B cell (primary cell): ENCODE data around the gene HES6. TPM values are rescaled to one million over a fixed set of nuclear protein-coding genes. Genes with fewer than 3 reads are reported as not detected.

Experiments
- ATAC-seq: fragments of 200-7000 bp; cut with Tn5 transposase; one replicate; pipeline ENCODE4 v1.10.0; 2021; ENCODE audit warnings: low read depth, mild to moderate bottlenecking, moderate number of reproducible peaks, moderate library complexity
- CTCF ChIA-PET: fragments of 350-600 bp; sonication (Branson Sonifier 250); formaldehyde crosslinking; loops from one replicate; lab custom pipeline; 2021; ENCODE audit warnings: antibody characterized with exemption, inconsistent platforms; lab: Charles Lee
- POLR2A ChIA-PET: fragments of 350-600 bp; sonication (Branson Sonifier 250); formaldehyde crosslinking; loops from one replicate; lab custom pipeline; 2021; ENCODE audit warnings: antibody characterized with exemption; lab: Charles Lee
- DNase-seq: peaks from one replicate; pipeline ENCODE4 v3.0.0; 2013
- H2AFZ ChIP-seq: 2 replicates; pipeline ENCODE4 v1.6.1; 2012; ENCODE audit warnings: mild to moderate bottlenecking, low read depth, low read length; ENCODE audit not compliant: insufficient read depth, poor library complexity, severe bottlenecking
- H3K27ac ChIP-seq, 2 donors: 1 replicate in 1 of 2; 2 replicates in 1 of 2; pipeline ENCODE4 v1.5.1; 2012 to 2013; ENCODE audit warnings: low read length in 2 of 2, mild to moderate bottlenecking in 2 of 2, moderate library complexity in 1 of 2
- H3K27me3 ChIP-seq, 4 experiments: fragments of 200-600 bp in 1 of 4; sonication (generic) in 1 of 4; replicated peaks in 1 of 4; 1 replicate in 2 of 4; 2 replicates in 2 of 4; pipeline versions ENCODE4 v1.6.1 to v1.7.0; 2013 to 2016; ENCODE audit warnings: low read length in 3 of 4, mild to moderate bottlenecking in 2 of 4, mixed read lengths in 1 of 4, moderate library complexity in 1 of 4; ENCODE audit not compliant: insufficient read depth in 4 of 4, control insufficient read depth in 3 of 4; ENCODE audit errors: control extremely low read depth in 1 of 4
- H3K36me3 ChIP-seq, 2 experiments: replicated peaks in 1 of 2; 1 replicate in 1 of 2; 2 replicates in 1 of 2; pipeline versions ENCODE4 v1.6.1 to v1.7.1; 2013; ENCODE audit warnings: low read length in 1 of 2; ENCODE audit not compliant: insufficient read depth in 2 of 2, control insufficient read depth in 1 of 2; ENCODE audit errors: control extremely low read depth in 1 of 2, extremely low read depth in 1 of 2
- H3K4me1 ChIP-seq, 2 donors: fragments of 200-600 bp in 1 of 2; sonication (generic) in 1 of 2; 1 replicate in 1 of 2; 2 replicates in 1 of 2; pipeline versions ENCODE4 v1.5.1 to v1.6.1; 2013 to 2017; ENCODE audit warnings: low read length in 2 of 2; ENCODE audit not compliant: control insufficient read depth in 2 of 2, insufficient read depth in 2 of 2
- H3K4me2 ChIP-seq: replicated peaks from 2 replicates; pipeline ENCODE3; 2012; ENCODE audit warnings: mild to moderate bottlenecking, low read depth, low read length; ENCODE audit not compliant: poor library complexity, severe bottlenecking
- H3K4me3 ChIP-seq, 5 experiments: fragments of 200-600 bp in 1 of 5; sonication (generic) in 1 of 5; 1 replicate in 3 of 5; 2 replicates in 2 of 5; pipeline versions ENCODE4 v1.5.1 to v1.7.0; 2011 to 2016; ENCODE audit warnings: low read length in 4 of 5, mild to moderate bottlenecking in 4 of 5, low read depth in 2 of 5, control low read depth in 1 of 5, moderate library complexity in 1 of 5; ENCODE audit not compliant: insufficient read depth in 1 of 5; ENCODE audit errors: control extremely low read depth in 1 of 5, extremely low read depth in 1 of 5
- H3K79me2 ChIP-seq: fragments of 200-600 bp; sonication (generic); one replicate; pipeline ENCODE4 v1.6.0; 2016; ENCODE audit warnings: low read length; ENCODE audit not compliant: control insufficient read depth, insufficient read depth
- H3K9ac ChIP-seq: fragments of 200-600 bp; sonication (generic); 2 replicates; pipeline ENCODE4 v1.6.1; 2017; ENCODE audit warnings: mild to moderate bottlenecking, low read length, moderate library complexity
- H3K9me3 ChIP-seq, 3 donors: one replicate each; pipeline versions ENCODE4 v1.6.1 to v1.7.1; 2013; ENCODE audit warnings: low read length in 2 of 3; ENCODE audit not compliant: control insufficient read depth in 2 of 3, insufficient read depth in 1 of 3; ENCODE audit errors: control extremely low read depth in 1 of 3
- H4K20me1 ChIP-seq: 2 replicates; pipeline ENCODE4 v1.6.0; 2012; ENCODE audit warnings: mild to moderate bottlenecking, low read length; ENCODE audit not compliant: insufficient read depth, control insufficient read depth, poor library complexity, severe bottlenecking
- H3K27ac Mint-ChIP-seq: one replicate; pipeline ENCODE4 v1.8.0; 2021; ENCODE audit warnings: mixed read lengths
- H3K27me3 Mint-ChIP-seq: one replicate; pipeline ENCODE4 v1.8.0; 2021; ENCODE audit warnings: mixed read lengths
- H3K4me1 Mint-ChIP-seq: one replicate; pipeline ENCODE4 v1.8.0; 2021; ENCODE audit warnings: mixed read lengths
- H3K4me3 Mint-ChIP-seq: one replicate; pipeline ENCODE4 v1.8.0; 2021; ENCODE audit warnings: mixed read lengths
- H3K9me3 Mint-ChIP-seq: one replicate; pipeline ENCODE4 v1.8.0; 2022; ENCODE audit warnings: mixed read lengths; ENCODE audit not compliant: insufficient read depth
- CTCF ChIP-seq: fragments of 200-600 bp; IDR thresholded peaks from one replicate; pipeline ENCODE4 v1.8.0; 2022; ENCODE audit warnings: antibody characterized with exemption, mild to moderate bottlenecking
- EZH2 ChIP-seq: IDR thresholded peaks from 2 replicates; pipeline ENCODE4 v1.6.1; 2012; ENCODE audit warnings: borderline replicate concordance, low read depth, mild to moderate bottlenecking, moderate library complexity, low read length; ENCODE audit not compliant: insufficient read depth, poor library complexity, severe bottlenecking
- WGBS: methylation state at CpG from one replicate; pipeline ENCODE4 v1.1.5; 2013; ENCODE audit warnings: missing lambda C conversion rate; ENCODE audit not compliant: insufficient coverage; 5-methylcytosine and 5-hydroxymethylcytosine counted together
- intact Hi-C: fragments of 100-400 bp; cut with micrococcal nuclease; formaldehyde crosslinking; loops from one replicate; pipeline ENCODE4 v1.10.0; 2022
- polyA plus RNA-seq: library from polyadenylated mRNA; depleted of rRNA; stranded (reverse); fragments of >200 nt; gene quantifications from 2 replicates; pipeline ENCODE4 v1.2.3, GENCODE V29; 2012
- total RNA-seq, 2 donors: library from RNA; stranded (reverse); fragments of 120-200 nt in 1 of 2; gene quantifications; 1 replicate in 1 of 2; 2 replicates in 1 of 2; pipeline versions ENCODE4 v1.2.3 to v1.2.4, GENCODE V29; 2013 to 2022

The HES6 gene
- total and polyA plus RNA-seq, 2 donors (not counting 1 experiment from before 2014, with no cell fraction given), result 6.5 to 14.3 TPM

DNA sequence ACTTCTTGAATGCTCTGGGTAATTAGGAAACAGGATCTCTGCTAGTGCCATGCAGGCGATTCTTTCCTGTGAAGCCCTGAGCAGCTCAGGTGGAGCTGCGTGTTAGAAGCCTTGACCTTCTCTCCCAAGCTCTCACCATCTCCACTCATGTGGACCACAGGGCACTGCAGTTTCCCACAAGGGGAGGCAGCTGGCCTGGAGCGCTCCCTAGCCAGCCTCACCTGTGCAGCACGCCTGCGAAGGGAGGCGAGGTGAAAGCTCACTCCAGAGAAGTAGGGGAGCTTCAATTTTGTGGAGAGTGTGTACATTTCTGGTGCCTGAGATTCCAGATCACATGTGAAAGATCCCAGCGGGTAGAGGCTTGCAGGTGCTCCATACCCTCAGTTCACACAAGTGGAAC is 11.1 kb upstream of the HES6 start:
- H3K9me3 Mint-ChIP-seq, result no peaks in the 10 kb centered on the region
- H3K36me3 ChIP-seq, result peaks cover 0 to 20% of the 10 kb centered on the region in 2 experiments
- no peak overlapping the region for H3K27ac Mint-ChIP-seq
- no peaks in the 10 kb centered on the region for H3K9me3 ChIP-seq
- no peaks in the 10 kb centered on the region for H3K27me3 ChIP-seq
- CTCF ChIA-PET, result interaction anchor here (1.4 kb wide), 2 partner anchors 9 to 13 kb away, joined by 3 to 8 read pairs; no protein-coding TSS in a partner anchor
- ATAC-seq, result no peak
- no peak overlapping the region for H3K4me3 Mint-ChIP-seq
- POLR2A ChIA-PET, result no interaction called here
- no peak overlapping the region for H3K4me3 ChIP-seq
- no peak overlapping the region for H3K9ac ChIP-seq
- H3K4me2 ChIP-seq, result no peak overlapping the region
- 100% methylated on average over 6 of the region's 7 CpGs for WGBS
- H3K27ac ChIP-seq, result no peak overlapping the region
- TF ChIP-seq CTCF, result no peak
- TF ChIP-seq EZH2, result no peak
- H3K27me3 Mint-ChIP-seq, result no peaks in the 10 kb centered on the region
- no peaks in the 10 kb centered on the region for H3K4me1 Mint-ChIP-seq
- no peaks in the 10 kb centered on the region for H3K79me2 ChIP-seq
- H2AFZ ChIP-seq, result no peak overlapping the region
- H4K20me1 ChIP-seq, result no peaks in the 10 kb centered on the region
- intact Hi-C loops, result no loop called here
- no peak for DNase-seq
- H3K4me1 ChIP-seq, result no peaks in the 10 kb centered on the region

DNA sequence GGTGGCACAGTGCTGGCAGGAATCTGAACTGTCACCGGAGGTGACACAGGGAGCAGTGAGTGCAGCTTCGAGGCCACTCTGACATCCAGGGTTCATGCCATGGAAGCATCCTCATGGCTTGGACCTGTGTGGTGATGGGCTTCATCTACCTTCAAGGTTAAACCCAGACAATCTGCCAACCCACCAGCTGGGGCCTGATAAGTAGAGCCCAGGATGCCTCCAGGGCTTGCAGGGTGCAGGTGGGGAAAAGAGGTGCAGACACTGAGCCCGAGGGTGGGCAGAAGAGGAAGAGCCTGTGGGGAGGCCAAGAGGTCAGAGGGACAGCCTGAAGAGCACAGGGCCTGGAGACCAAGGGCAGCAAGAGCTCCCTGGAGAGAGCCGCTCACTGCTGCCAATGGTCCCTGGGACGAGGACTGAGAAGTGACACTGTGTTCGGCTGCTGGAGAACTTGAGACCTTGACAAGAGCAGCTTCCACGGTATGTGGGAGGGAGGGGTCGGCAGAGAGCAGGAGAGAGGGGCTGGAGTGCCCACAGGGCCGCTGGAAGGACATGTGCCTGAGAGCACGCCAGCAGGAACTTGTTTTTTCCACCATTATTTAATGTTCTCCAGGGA is 8.1 kb upstream of the HES6 start:
- intact Hi-C loops, result no loop called here
- Mint-ChIP-seq H3K4me1 (no peaks in the 10 kb centered on the region), H3K27ac (no peak overlapping the region), H3K9me3 (no peaks in the 10 kb centered on the region), H3K27me3 (no peaks in the 10 kb centered on the region), H3K4me3 (no peak overlapping the region)
- Histone ChIP-seq H3K4me3 (no peak overlapping the region), H3K9me3 (no peaks in the 10 kb centered on the region), H3K79me2 (no peaks in the 10 kb centered on the region), H3K27me3 (no peaks in the 10 kb centered on the region), H3K4me2 (no peak overlapping the region), H3K4me1 (no peaks in the 10 kb centered on the region), H4K20me1 (no peaks in the 10 kb centered on the region), H3K36me3 (peaks cover 3 to 9% of the 10 kb centered on the region in 2 experiments), H3K27ac (no peak overlapping the region), H3K9ac (no peak overlapping the region), H2AFZ (no peak overlapping the region)
- DNase-seq (no peak), ATAC-seq (no peak)
- POLR2A ChIA-PET, result no interaction called here
- 91% methylated on average over 8 of the region's 10 CpGs for WGBS
- TF ChIP-seq CTCF, result no peak
- no peak for TF ChIP-seq EZH2
- CTCF ChIA-PET, result no interaction called here
